NCI-H345 treated with DMSO at 0.1 percent for 48 hours (cell line): ENCODE measurements around the gene RYR1.
"Not testable (repeated sequence)": the region's sequence is repeated elsewhere in the genome, so short reads cannot be mapped to it uniquely, and the experiment has no call there.

Source experiments
- DNase-seq: peaks from one replicate; lab custom pipeline; 2025; ENCODE audit not compliant: unreplicated experiment; lab: John Stamatoyannopoulos, UW

RYR1 gene

GRCh38 chr19:38537071-38537936, 103.8 kb downstream of the RYR1 start:
- no peak for DNase-seq

GRCh38 chr19:38538386-38538785, 104.9 kb downstream of the RYR1 start:
- DNase-seq = no peak

GRCh38 chr19:38538793-38539528, 105.5 kb downstream of the RYR1 start:
- DNase-seq = no peak

- no peak for DNase-seq
Measured at GRCh38 chr19:38539751-38540150, 106.3 kb downstream of the RYR1 start.

DNA sequence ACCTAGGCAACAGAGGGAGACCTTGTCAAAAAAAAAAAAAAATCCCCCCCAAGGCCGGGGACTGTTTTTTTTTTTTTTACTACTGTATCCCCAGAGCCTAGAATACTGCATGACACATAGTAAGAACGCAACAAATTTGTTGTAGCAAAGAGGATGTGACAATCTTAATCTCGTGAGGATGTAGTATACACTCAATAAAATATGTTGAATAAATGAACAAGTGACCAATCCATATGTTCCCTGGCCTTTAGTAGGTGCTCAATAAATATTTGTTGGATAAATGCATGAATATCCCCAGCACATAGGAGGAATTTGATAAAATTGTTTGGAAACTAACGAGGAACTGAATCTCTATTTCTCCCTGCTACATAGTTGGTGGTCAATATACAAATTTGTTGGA, 108.5 kb downstream of the RYR1 start:
- DNase-seq = no peak

DNA sequence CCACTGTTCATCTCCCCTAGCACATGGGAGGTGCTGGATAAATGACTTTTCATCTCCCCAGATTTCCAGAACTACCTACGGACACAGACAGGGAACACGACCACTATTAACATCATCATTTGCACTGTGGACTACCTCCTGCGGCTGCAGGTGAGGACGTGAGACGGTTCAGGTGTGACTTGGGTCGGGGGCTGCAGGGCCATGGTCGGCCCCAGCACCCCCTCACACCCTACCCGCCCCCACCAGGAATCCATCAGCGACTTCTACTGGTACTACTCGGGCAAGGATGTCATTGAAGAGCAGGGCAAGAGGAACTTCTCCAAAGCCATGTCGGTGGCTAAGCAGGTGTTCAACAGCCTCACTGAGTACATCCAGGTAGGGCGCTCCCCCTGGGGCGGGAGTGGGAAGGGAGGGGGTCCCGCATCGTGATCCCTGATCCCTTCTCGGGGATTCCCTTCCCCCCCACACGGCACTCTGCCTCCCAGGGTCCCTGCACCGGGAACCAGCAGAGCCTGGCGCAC, 109.9 kb downstream of the RYR1 start:
- DNase-seq = no peak

DNA sequence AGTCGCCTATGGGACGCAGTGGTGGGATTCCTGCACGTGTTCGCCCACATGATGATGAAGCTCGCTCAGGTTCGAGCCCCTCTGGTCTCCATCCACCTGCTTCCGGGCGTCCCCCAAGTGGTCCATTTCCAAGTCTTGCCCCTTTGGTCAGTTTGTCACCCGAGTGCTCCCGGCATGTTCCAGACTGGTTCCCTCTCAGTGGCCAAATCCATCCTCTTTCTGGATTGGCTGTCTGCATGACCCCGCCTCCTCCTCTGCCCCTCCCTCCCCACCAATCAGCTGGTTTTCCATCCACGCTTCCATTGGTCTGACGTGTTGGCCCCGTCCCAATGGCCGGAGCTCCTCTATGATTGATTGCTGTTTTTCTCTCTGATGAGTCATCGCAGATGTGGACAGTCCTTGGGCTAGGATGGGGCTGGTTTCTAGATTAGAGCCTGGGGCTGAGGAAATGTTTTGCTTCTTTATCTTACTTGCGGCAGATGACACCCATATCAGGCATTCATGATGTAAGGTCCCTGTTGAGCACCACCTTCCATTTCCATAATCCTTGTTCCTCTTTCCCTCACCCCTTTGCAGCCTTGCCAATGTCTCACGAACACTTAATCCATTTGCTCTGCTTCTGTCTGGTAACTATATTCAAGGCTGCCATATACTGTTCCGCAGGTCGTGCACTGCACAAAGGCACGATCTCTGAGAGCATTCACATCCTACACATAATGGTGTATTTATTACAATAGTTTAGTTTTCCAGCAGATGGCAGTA, 110.5 kb downstream of the RYR1 start:
- no peak for DNase-seq

DNA sequence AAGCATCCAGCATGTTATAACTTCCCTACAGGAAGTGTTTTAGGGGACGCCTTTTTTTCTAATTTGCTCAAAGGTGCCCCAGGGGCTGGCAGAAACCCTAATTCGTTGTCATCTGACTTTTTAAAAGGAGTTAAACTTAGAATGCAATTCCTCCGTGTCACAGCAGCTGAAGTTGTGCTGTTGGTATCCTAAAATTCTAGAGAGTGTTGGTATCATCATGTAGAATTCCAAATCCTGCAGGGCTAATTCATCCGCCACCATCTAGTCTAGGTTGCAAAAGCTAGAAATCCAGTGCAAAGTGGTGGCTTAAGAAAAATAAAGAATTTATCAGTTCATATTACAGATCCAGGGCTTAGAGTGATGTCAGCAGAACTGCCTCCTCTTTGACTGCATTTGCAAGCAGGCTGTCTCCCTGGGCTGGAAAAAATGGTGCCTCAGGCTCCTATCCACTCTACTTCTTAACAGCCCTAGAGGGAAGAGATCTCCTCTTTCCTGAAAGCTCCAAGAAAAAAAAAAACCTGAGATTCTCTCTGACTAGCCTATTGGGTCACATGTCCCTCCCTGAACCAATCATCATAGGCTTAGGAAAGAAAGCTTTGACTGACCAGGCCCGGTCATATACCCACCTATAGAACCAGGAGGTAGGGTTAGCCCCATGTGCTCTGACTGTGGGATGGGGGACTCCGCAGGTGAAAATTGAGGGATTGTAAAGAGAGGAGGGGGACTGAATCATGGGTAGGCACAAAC, 111.3 kb downstream of the RYR1 start:
- DNase-seq = no peak

DNA sequence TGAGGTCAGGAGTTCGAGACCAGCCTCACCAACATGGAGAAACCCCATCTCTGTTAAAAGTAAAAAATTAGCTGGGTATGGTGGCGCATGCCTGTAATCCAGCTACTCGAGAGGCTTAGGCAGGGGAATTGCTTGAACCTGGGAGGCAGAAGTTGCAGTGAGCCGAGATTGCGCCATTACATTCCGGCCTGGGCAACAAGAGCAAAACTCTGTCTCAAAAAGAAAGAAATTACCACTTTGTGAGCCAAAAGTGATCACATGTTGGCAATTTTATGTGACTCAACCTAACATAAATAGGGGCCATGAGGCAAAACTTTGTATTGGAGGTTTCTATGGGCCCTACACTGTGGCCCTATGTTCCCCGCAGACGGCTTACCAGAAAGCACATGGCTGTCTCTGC, 112.1 kb downstream of the RYR1 start:
- no peak for DNase-seq

- DNase-seq = no peak
Measured at GRCh38 chr19:38547421-38547820, 113.9 kb downstream of the RYR1 start.

DNA sequence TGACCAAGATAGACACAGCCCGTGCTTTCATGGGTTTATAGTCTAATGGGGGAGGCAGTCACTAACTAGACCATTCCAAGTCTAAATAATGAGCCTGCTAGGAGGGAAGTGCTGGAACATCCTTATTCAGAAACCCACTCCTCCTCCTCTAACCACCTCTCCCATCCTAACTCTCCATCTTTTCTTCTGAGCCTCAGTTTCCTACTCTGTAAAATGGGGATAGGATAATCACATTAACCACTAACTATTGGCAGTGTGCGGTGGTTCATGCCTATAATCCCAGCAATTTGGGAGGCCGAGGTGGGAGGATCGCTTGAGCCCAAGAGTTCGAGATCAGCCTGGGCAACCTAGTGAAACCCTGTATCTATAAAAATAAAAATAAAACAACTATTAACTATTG, 115.6 kb downstream of the RYR1 start:
- no peak for DNase-seq

GRCh38 chr19:38549942-38550341, 116.5 kb downstream of the RYR1 start:
- no peak for DNase-seq

- no peak for DNase-seq
Measured at GRCh38 chr19:38550376-38550775, 116.9 kb downstream of the RYR1 start.

GRCh38 chr19:38551450-38551813, 117.9 kb downstream of the RYR1 start:
- DNase-seq = no peak

GRCh38 chr19:38553239-38553638, 119.7 kb downstream of the RYR1 start:
- DNase-seq = not testable (repeated sequence)

GRCh38 chr19:38554676-38555141, 121.2 kb downstream of the RYR1 start:
- DNase-seq = no peak

DNA sequence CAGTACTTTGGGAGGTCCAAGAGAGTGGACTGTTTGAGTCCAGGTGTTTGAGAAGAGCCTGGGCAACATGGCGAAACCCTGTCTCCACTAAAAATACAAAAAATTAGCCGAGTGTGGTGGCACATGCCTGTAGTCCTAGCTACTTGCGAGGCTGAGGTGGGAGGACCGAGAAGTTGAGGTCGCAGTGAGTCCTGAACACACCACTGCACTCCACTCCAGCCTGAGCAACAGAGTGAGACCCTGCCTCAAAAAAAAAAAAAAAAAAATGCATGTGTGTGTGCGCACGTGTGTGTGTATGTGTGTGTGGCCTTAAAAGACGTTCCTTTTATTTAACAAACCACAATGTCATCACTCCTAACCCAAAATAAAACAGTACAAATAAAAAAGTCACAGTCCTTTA, 121.7 kb downstream of the RYR1 start:
- no peak for DNase-seq

- DNase-seq = no peak
Measured at GRCh38 chr19:38556521-38557174, 123.2 kb downstream of the RYR1 start.

DNA sequence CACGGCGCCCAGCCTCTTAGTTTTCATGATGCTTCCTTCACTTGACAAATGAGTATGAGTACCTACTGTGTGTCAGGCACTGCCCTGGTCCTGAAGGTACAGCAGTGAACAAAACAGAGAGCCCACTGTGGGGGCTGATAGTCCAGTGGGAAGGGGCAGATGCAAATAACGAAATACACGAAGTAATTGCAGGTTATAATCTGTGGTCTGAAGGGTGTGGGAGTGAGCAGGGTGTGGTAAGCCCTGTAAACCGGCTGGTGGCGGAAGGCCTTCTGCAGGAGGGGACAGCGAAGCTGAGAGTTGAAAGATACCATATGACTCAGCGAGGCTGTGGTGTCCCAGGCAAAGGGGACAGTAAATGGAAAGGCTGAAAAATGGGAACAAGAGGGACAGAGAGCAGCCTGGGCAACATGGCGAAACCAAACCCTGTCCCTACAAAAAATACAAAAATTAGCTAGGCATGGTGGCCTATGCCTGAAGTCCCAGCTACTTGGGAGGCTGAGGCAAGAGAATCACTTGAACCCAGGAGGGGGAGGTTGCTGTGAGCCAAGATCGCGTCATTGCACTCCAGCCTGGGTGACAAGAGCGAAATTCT, 123.8 kb downstream of the RYR1 start:
- no peak for DNase-seq

GRCh38 chr19:38558933-38559332, 125.4 kb downstream of the RYR1 start:
- not testable (repeated sequence) for DNase-seq
